ENCODE data around the gene MAU2. TPM values are rescaled to one million over a fixed set of nuclear protein-coding genes. Genes with fewer than 3 reads are reported as not detected.

The MAU2 gene
- total and polyA plus RNA-seq, 2 of the 13 experiments (the other 11 are each of a cell fraction or from before 2014, with no cell fraction given) = 16.8 to 33.8 TPM

DNA sequence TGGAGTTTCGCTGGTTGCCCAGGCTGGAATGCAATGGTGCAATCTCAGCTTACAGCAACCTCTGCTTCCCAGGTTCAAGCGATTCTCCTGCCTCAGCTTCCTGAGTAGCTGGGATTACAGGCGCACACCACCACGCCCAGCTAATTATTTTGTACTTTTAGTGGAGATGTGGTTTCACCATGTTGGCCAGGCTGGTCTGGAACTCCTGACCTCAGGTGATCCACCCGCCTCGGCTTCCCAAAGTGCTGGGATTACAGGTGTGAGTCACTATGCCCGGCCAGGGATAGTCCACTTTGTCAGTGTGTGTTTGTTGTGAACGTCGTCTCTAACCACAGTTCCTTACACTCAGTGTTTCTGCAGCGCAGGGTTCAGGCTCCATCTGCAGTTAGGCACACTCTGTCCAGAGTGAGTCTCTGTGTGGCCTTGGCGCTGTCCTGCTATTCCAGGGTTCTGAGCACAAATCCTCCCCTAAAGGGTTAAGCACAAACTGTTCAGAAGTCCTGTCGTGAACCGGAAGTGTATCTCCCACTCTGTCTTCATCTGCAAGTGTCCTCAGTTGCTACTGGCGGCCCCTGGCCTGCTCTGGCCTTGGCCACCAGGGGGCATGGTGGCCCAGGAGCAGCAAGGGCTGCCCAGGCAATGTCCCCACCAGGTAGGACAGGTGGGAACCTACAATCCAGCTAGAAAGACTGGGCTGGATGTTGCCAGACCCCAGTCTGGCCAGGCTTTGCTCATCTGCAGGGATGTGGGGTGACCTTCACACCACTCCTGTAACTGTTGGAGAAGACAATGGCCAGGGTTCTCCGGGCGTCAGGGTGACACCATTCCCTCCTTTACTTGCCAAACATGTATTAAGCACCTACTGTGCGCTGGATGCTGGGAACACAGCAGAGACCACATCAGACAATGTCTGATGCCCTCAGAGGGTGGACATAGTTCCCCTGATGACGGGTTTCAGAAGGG is 46.1 kb downstream of the MAU2 start (continued):
- TF ChIP-seq AGO1 (IDR thresholded peaks at IDR 0.05; ENCODE audit: low read depth, low read length, poor library complexity, severe bottlenecking) (no peak), FOXP1 (IDR thresholded peaks at IDR 0.05) (no peak), FOXP1 (CRISPR knock-in tag; IDR thresholded peaks at IDR 0.05) (peak; percentile 44), ZNF570 (CRISPR knock-in tag; IDR thresholded peaks at IDR 0.05; ENCODE audit: borderline replicate concordance) (no peak), ZNF496 (CRISPR knock-in tag; IDR thresholded peaks at IDR 0.05; ENCODE audit: insufficient replicate concordance) (no peak), ZNF605 (CRISPR knock-in tag; IDR thresholded peaks at IDR 0.05) (peak; percentile 64; the same call in 1 of the 2 replicates), CENPX (CRISPR knock-in tag; IDR thresholded peaks at IDR 0.05) (no peak), JUND (CRISPR knock-in tag; IDR thresholded peaks at IDR 0.05) (peak; percentile 76), NR1H2 (CRISPR knock-in tag; IDR thresholded peaks at IDR 0.05; ENCODE audit: borderline replicate concordance, low read depth) (no peak), ZNF724P (CRISPR knock-in tag; IDR thresholded peaks at IDR 0.05; ENCODE audit: borderline replicate concordance) (no peak), ZNF790 (CRISPR knock-in tag; IDR thresholded peaks at IDR 0.05; ENCODE audit: borderline replicate concordance) (no peak), ZNF782 (CRISPR knock-in tag; IDR thresholded peaks at IDR 0.05; ENCODE audit: borderline replicate concordance) (peak; percentile 22; the same call in 1 of the 2 replicates), KDM6A (CRISPR knock-in tag; IDR thresholded peaks at IDR 0.05; ENCODE audit: low read depth) (no peak), NFKBIZ (CRISPR knock-in tag; IDR thresholded peaks at IDR 0.05) (peak; percentile 61; the same call in 1 of the 2 replicates), ZNF703 (CRISPR knock-in tag; IDR thresholded peaks at IDR 0.05; ENCODE audit: borderline replicate concordance) (no peak)
- TF ChIP-seq, protein P1, sequence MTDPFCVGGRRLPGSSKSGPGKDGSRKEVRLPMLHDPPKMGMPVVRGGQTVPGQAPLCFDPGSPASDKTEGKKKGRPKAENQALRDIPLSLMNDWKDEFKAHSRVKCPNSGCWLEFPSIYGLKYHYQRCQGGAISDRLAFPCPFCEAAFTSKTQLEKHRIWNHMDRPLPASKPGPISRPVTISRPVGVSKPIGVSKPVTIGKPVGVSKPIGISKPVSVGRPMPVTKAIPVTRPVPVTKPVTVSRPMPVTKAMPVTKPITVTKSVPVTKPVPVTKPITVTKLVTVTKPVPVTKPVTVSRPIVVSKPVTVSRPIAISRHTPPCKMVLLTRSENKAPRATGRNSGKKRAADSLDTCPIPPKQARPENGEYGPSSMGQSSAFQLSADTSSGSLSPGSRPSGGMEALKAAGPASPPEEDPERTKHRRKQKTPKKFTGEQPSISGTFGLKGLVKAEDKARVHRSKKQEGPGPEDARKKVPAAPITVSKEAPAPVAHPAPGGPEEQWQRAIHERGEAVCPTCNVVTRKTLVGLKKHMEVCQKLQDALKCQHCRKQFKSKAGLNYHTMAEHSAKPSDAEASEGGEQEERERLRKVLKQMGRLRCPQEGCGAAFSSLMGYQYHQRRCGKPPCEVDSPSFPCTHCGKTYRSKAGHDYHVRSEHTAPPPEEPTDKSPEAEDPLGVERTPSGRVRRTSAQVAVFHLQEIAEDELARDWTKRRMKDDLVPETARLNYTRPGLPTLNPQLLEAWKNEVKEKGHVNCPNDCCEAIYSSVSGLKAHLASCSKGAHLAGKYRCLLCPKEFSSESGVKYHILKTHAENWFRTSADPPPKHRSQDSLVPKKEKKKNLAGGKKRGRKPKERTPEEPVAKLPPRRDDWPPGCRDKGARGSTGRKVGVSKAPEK (CRISPR knock-in tag; IDR thresholded peaks at IDR 0.05; ENCODE audit: borderline replicate concordance) = no peak
- TF ChIP-seq, protein P2, sequence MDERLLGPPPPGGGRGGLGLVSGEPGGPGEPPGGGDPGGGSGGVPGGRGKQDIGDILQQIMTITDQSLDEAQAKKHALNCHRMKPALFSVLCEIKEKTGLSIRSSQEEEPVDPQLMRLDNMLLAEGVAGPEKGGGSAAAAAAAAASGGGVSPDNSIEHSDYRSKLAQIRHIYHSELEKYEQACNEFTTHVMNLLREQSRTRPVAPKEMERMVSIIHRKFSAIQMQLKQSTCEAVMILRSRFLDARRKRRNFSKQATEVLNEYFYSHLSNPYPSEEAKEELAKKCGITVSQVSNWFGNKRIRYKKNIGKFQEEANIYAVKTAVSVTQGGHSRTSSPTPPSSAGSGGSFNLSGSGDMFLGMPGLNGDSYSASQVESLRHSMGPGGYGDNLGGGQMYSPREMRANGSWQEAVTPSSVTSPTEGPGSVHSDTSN (CRISPR knock-in tag; IDR thresholded peaks at IDR 0.05) = no peak
- TF ChIP-seq, protein P3, sequence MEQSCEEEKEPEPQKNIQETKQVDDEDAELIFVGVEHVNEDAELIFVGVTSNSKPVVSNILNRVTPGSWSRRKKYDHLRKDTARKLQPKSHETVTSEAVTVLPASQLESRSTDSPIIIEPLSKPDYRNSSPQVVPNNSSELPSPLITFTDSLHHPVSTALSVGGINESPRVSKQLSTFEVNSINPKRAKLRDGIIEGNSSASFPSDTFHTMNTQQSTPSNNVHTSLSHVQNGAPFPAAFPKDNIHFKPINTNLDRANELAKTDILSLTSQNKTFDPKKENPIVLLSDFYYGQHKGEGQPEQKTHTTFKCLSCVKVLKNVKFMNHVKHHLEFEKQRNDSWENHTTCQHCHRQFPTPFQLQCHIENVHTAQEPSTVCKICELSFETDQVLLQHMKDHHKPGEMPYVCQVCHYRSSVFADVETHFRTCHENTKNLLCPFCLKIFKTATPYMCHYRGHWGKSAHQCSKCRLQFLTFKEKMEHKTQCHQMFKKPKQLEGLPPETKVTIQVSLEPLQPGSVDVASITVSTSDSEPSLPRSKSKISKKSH (CRISPR knock-in tag; IDR thresholded peaks at IDR 0.05; ENCODE audit: borderline replicate concordance) = peak; percentile 79; the same call in 1 of the 2 replicates
- TF ChIP-seq, protein P4, sequence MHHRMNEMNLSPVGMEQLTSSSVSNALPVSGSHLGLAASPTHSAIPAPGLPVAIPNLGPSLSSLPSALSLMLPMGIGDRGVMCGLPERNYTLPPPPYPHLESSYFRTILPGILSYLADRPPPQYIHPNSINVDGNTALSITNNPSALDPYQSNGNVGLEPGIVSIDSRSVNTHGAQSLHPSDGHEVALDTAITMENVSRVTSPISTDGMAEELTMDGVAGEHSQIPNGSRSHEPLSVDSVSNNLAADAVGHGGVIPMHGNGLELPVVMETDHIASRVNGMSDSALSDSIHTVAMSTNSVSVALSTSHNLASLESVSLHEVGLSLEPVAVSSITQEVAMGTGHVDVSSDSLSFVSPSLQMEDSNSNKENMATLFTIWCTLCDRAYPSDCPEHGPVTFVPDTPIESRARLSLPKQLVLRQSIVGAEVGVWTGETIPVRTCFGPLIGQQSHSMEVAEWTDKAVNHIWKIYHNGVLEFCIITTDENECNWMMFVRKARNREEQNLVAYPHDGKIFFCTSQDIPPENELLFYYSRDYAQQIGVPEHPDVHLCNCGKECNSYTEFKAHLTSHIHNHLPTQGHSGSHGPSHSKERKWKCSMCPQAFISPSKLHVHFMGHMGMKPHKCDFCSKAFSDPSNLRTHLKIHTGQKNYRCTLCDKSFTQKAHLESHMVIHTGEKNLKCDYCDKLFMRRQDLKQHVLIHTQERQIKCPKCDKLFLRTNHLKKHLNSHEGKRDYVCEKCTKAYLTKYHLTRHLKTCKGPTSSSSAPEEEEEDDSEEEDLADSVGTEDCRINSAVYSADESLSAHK (CRISPR knock-in tag; IDR thresholded peaks at IDR 0.05; ENCODE audit: borderline replicate concordance) = no peak

Data from HepG2 (cell line).